ENCODE results near the gene ENTR1. TPM values are rescaled to one million over a fixed set of nuclear protein-coding genes. Genes with fewer than 3 reads are reported as not detected.

The ENTR1 gene
- polyA plus RNA-seq, 3 donors, result 3.3 to 60.0 (median 9.6) TPM

- H3K9ac ChIP-seq (ENCODE audit: insufficient read depth, low read length, poor library complexity, severe bottlenecking), result no peak overlapping the region
- Mint-ChIP-seq H3K27me3 (ENCODE audit: low read depth in 3 of 3) (peaks cover 0 to 4% (median 0%) of the 10 kb centered on the region in 3 donors), H3K4me3 (no peak overlapping the region), H3K36me3 (peaks cover 59 to 85% of the 10 kb centered on the region in 2 donors), H3K27ac (peak overlapping the region in 1 of 7 donors; percentile 51), H3K4me1 (peaks cover 12% of the 10 kb centered on the region), H3K9me3 (no peaks in the 10 kb centered on the region)
- H3K4me3 ChIP-seq (replicated peaks in 1 of 3; ENCODE audit: low read depth in 2 of 3, low read length in 3 of 3), result no peak overlapping the region
- H3K27ac ChIP-seq (ENCODE audit: low read depth in 1 of 2, low read length in 2 of 2), result no peak overlapping the region
- no peak for TF ChIP-seq CTCF (IDR thresholded peaks at IDR 0.05)
- peaks cover 13% of the 10 kb centered on the region for H4K20me1 ChIP-seq (ENCODE audit: insufficient read depth, low read length)
- no peak for DNase-seq
- 96% methylated on average over 21 of the region's 21 CpGs for WGBS (ENCODE audit: insufficient coverage)
- peaks cover 64 to 76% of the 10 kb centered on the region in 2 donors for H3K36me3 ChIP-seq (replicated peaks in 1 of 2; ENCODE audit: control insufficient read depth in 1 of 2, insufficient read depth in 2 of 2, low read length in 2 of 2)
- intact Hi-C loops (cut with micrococcal nuclease), result no loop called here
- no peaks in the 10 kb centered on the region for H3K27me3 ChIP-seq (ENCODE audit: control insufficient read depth in 2 of 2, insufficient read depth in 2 of 2, low read length in 2 of 2)
- peaks cover 10% of the 10 kb centered on the region in 2 donors for H3K4me1 ChIP-seq (ENCODE audit: control insufficient read depth in 1 of 2, insufficient read depth in 2 of 2, low read length in 2 of 2)
- no peak overlapping the region for H2AFZ ChIP-seq (ENCODE audit: insufficient read depth, low read depth, low read length, poor library complexity, severe bottlenecking)
- H3K4me2 ChIP-seq (replicated peaks; ENCODE audit: extremely low read depth, low read length, poor library complexity, severe bottlenecking), result no peak overlapping the region
- no peaks in the 10 kb centered on the region for H3K9me3 ChIP-seq (replicated peaks in 1 of 2; ENCODE audit: control insufficient read depth in 1 of 2, insufficient read depth in 1 of 2, low read length in 2 of 2)
- H3K79me2 ChIP-seq (ENCODE audit: insufficient read depth, low read length), result peaks cover 14% of the 10 kb centered on the region
Measured at GRCh38 chr9:136394312-136395019, 15.9 kb downstream of the ENTR1 start.

- intact Hi-C loops (cut with micrococcal nuclease), result no loop called here
- Mint-ChIP-seq H3K4me1 (peaks cover 3% of the 10 kb centered on the region), H3K4me3 (no peak overlapping the region), H3K36me3 (peaks cover 66 to 93% of the 10 kb centered on the region in 2 donors), H3K27me3 (ENCODE audit: low read depth in 3 of 3) (peaks cover 0 to 4% (median 0%) of the 10 kb centered on the region in 3 donors), H3K27ac (no peak overlapping the region), H3K9me3 (no peaks in the 10 kb centered on the region)
- no peaks in the 10 kb centered on the region for H3K27me3 ChIP-seq (ENCODE audit: control insufficient read depth in 2 of 2, insufficient read depth in 2 of 2, low read length in 2 of 2)
- H4K20me1 ChIP-seq (ENCODE audit: insufficient read depth, low read length), result peaks cover 4% of the 10 kb centered on the region
- no peak overlapping the region for H3K9ac ChIP-seq (ENCODE audit: insufficient read depth, low read length, poor library complexity, severe bottlenecking)
- peaks cover 72 to 85% of the 10 kb centered on the region in 2 donors for H3K36me3 ChIP-seq (replicated peaks in 1 of 2; ENCODE audit: control insufficient read depth in 1 of 2, insufficient read depth in 2 of 2, low read length in 2 of 2)
- no peak overlapping the region for H2AFZ ChIP-seq (ENCODE audit: insufficient read depth, low read depth, low read length, poor library complexity, severe bottlenecking)
- 97% methylated on average over 15 of the region's 17 CpGs for WGBS (ENCODE audit: insufficient coverage)
- no peak overlapping the region for H3K27ac ChIP-seq (ENCODE audit: low read depth in 1 of 2, low read length in 2 of 2)
- H3K9me3 ChIP-seq (replicated peaks in 1 of 2; ENCODE audit: control insufficient read depth in 1 of 2, insufficient read depth in 1 of 2, low read length in 2 of 2), result no peaks in the 10 kb centered on the region
- no peak for TF ChIP-seq CTCF (IDR thresholded peaks at IDR 0.05)
- no peak for DNase-seq
- H3K4me3 ChIP-seq (replicated peaks in 1 of 3; ENCODE audit: low read depth in 2 of 3, low read length in 3 of 3), result no peak overlapping the region
- H3K79me2 ChIP-seq (ENCODE audit: insufficient read depth, low read length), result peaks cover 4% of the 10 kb centered on the region
- peaks cover under 1% of the 10 kb centered on the region in 2 donors for H3K4me1 ChIP-seq (ENCODE audit: control insufficient read depth in 1 of 2, insufficient read depth in 2 of 2, low read length in 2 of 2)
- no peak overlapping the region for H3K4me2 ChIP-seq (replicated peaks; ENCODE audit: extremely low read depth, low read length, poor library complexity, severe bottlenecking)
Measured at GRCh38 chr9:136393531-136393930, 16.9 kb downstream of the ENTR1 start.

All from CD14-positive monocyte (primary cell).